PC-3 (cell line): ENCODE data around the gene C1QTNF4. TPM values are rescaled to one million over a fixed set of nuclear protein-coding genes. Genes with fewer than 3 reads are reported as not detected.

ENCODE experiments used
- ATAC-seq: fragments of 200-7000 bp; cut with Tn5 transposase; 2 replicates; pipeline ENCODE4 v1.9.1; 2020; ENCODE audit warnings: mild to moderate bottlenecking, moderate library complexity
- BruUV-seq: library from RNA; stranded (reverse); fragments of 400-500 nt; replicated peaks from 2 replicates; lab custom pipeline; 2021; lab: Mats Ljungman, UMichigan
- CTCF ChIA-PET: fragments of 300-600 bp; sonication (Branson Sonifier 250); formaldehyde crosslinking; loops from one replicate; lab custom pipeline; 2022; ENCODE audit warnings: antibody characterized with exemption; lab: Charles Lee
- POLR2A ChIA-PET: fragments of 300-600 bp; sonication (Branson Sonifier 250); formaldehyde crosslinking; loops from one replicate; lab custom pipeline; 2022; ENCODE audit warnings: antibody characterized with exemption; ENCODE audit not compliant: unreplicated experiment; lab: Charles Lee
- DNase-seq: peaks from one replicate; pipeline ENCODE4 v3.0.0-alpha.2; 2015
- H2AFZ ChIP-seq: fragments of 300-600 bp; sonication (generic); 2 replicates; pipeline ENCODE4 v1.6.0; 2016; ENCODE audit warnings: antibody characterized with exemption, low read length
- H3F3A ChIP-seq: fragments of 300-600 bp; sonication (generic); one replicate; pipeline ENCODE4 v1.6.0; 2017; ENCODE audit warnings: antibody characterized with exemption, low read length, control low read depth, mild to moderate bottlenecking; ENCODE audit not compliant: unreplicated experiment
- H3K27ac ChIP-seq: fragments of 300-600 bp; sonication (generic); 2 replicates; pipeline ENCODE4 v1.5.1; 2016; ENCODE audit warnings: mild to moderate bottlenecking, low read length
- H3K27me3 ChIP-seq: fragments of 300-600 bp; sonication (generic); 2 replicates; pipeline ENCODE4 v1.6.1; 2016; ENCODE audit warnings: low read length, mixed read lengths
- H3K36me3 ChIP-seq: fragments of 300-600 bp; sonication (generic); 2 replicates; pipeline ENCODE4 v1.6.1; 2016; ENCODE audit warnings: low read depth, mixed run types, low read length, mixed read lengths
- H3K4me1 ChIP-seq: fragments of 300-600 bp; sonication (generic); 2 replicates; pipeline ENCODE4 v1.5.1; 2016; ENCODE audit warnings: low read length; ENCODE audit not compliant: insufficient read depth
- H3K4me2 ChIP-seq: fragments of 300-600 bp; sonication (generic); 2 replicates; pipeline ENCODE4 v1.6.0; 2016; ENCODE audit warnings: low read length
- H3K4me3 ChIP-seq: fragments of 300-600 bp; sonication (generic); 2 replicates; pipeline ENCODE4 v1.5.1; 2016; ENCODE audit warnings: mild to moderate bottlenecking, low read length, mixed read lengths
- H3K79me2 ChIP-seq: fragments of 300-600 bp; sonication (generic); 2 replicates; pipeline ENCODE4 v1.6.1; 2017; ENCODE audit warnings: low read length, mixed read lengths
- H3K9ac ChIP-seq: fragments of 300-600 bp; sonication (generic); 2 replicates; pipeline ENCODE4 v1.6.0; 2016; ENCODE audit warnings: mild to moderate bottlenecking, low read length
- H3K9me2 ChIP-seq: fragments of 300-600 bp; sonication (generic); replicated peaks from 2 replicates; pipeline ENCODE4 v1.6.1; 2016; ENCODE audit warnings: mixed run types, low read length, mixed read lengths
- H3K9me3 ChIP-seq: fragments of 300-600 bp; sonication (generic); 2 replicates; pipeline ENCODE4 v1.6.1; 2016; ENCODE audit warnings: low read length, mixed read lengths
- H4K20me1 ChIP-seq: fragments of 300-600 bp; sonication (generic); 2 replicates; pipeline ENCODE4 v1.6.1; 2016; ENCODE audit warnings: low read length, mixed read lengths
- EZH2 ChIP-seq: fragments of 300-600 bp; sonication (generic); IDR thresholded peaks from one replicate; pipeline ENCODE4 v1.6.1; 2017; ENCODE audit warnings: antibody characterized with exemption, mild to moderate bottlenecking, low read length; ENCODE audit not compliant: unreplicated experiment
- EZH2phosphoT487 ChIP-seq: fragments of 300-600 bp; sonication (generic); IDR thresholded peaks from 2 replicates; pipeline ENCODE4 v1.6.1; 2018; ENCODE audit warnings: mild to moderate bottlenecking, antibody characterized with exemption, low read length, borderline replicate concordance
- intact Hi-C: fragments of 100-400 bp; cut with micrococcal nuclease; formaldehyde crosslinking; loops from 2 replicates; pipeline ENCODE4 v1.9.0; 2023
- total RNA-seq: library from RNA; depleted of rRNA; stranded (reverse); fragments of >200 nt; gene quantifications from 2 replicates; pipeline ENCODE4 v1.2.3, GENCODE V29; 2014
- TF ChIP-seq, protein P1 (sequence below): fragments of 300-600 bp; sonication (generic); conservative IDR thresholded peaks from 2 replicates; pipeline ENCODE4 v1.5.1; 2017; ENCODE audit warnings: antibody characterized with exemption, low read depth, mild to moderate bottlenecking, low read length

C1QTNF4 gene
- total RNA-seq, 1 experiment from 2014 or later, result not detected

DNA sequence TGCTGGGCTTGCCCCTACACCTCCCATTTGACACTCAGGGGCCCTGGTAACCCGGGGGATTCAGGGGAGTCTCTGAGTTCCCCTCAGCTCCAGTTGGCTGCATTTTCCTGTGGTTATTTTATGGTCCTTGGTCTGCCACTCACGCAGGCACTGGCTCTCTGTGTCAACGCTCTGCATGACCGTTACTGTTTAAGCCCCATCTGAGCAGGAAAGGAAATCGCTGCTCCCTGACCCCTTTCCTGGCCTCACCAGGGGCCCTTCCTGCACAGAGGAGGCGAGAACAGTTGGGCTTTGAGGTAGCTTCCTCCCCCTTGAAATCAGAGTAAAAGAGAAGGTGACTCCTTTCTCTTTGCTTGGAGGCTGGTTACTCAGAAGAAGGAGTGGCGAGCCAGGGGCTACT is 2.4 kb downstream of the C1QTNF4 start:
- peaks cover 15% of the 10 kb centered on the region for H3K27me3 ChIP-seq
- BruUV-seq, result no TSS peak
- ATAC-seq (no peak), DNase-seq (no peak)
- TF ChIP-seq, protein P1, sequence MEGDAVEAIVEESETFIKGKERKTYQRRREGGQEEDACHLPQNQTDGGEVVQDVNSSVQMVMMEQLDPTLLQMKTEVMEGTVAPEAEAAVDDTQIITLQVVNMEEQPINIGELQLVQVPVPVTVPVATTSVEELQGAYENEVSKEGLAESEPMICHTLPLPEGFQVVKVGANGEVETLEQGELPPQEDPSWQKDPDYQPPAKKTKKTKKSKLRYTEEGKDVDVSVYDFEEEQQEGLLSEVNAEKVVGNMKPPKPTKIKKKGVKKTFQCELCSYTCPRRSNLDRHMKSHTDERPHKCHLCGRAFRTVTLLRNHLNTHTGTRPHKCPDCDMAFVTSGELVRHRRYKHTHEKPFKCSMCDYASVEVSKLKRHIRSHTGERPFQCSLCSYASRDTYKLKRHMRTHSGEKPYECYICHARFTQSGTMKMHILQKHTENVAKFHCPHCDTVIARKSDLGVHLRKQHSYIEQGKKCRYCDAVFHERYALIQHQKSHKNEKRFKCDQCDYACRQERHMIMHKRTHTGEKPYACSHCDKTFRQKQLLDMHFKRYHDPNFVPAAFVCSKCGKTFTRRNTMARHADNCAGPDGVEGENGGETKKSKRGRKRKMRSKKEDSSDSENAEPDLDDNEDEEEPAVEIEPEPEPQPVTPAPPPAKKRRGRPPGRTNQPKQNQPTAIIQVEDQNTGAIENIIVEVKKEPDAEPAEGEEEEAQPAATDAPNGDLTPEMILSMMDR, result no peak
- TF ChIP-seq EZH2phosphoT487 (no peak), EZH2 (no peak)
- no peaks in the 10 kb centered on the region for H3K79me2 ChIP-seq
- no peak overlapping the region for H3K9ac ChIP-seq
- no peaks in the 10 kb centered on the region for H3K9me3 ChIP-seq
- CTCF ChIA-PET, result no interaction called here
- H3K9me2 ChIP-seq, result no peaks in the 10 kb centered on the region
- no peaks in the 10 kb centered on the region for H3K36me3 ChIP-seq
- H3K4me3 ChIP-seq, result no peak overlapping the region
- no peaks in the 10 kb centered on the region for H3K4me1 ChIP-seq
- H3K4me2 ChIP-seq, result no peak overlapping the region
- H3K27ac ChIP-seq, result no peak overlapping the region
- no peaks in the 10 kb centered on the region for H3F3A ChIP-seq
- no peaks in the 10 kb centered on the region for H4K20me1 ChIP-seq
- POLR2A ChIA-PET, result no interaction called here
- H2AFZ ChIP-seq, result no peak overlapping the region
- intact Hi-C loops, result no loop called here

DNA sequence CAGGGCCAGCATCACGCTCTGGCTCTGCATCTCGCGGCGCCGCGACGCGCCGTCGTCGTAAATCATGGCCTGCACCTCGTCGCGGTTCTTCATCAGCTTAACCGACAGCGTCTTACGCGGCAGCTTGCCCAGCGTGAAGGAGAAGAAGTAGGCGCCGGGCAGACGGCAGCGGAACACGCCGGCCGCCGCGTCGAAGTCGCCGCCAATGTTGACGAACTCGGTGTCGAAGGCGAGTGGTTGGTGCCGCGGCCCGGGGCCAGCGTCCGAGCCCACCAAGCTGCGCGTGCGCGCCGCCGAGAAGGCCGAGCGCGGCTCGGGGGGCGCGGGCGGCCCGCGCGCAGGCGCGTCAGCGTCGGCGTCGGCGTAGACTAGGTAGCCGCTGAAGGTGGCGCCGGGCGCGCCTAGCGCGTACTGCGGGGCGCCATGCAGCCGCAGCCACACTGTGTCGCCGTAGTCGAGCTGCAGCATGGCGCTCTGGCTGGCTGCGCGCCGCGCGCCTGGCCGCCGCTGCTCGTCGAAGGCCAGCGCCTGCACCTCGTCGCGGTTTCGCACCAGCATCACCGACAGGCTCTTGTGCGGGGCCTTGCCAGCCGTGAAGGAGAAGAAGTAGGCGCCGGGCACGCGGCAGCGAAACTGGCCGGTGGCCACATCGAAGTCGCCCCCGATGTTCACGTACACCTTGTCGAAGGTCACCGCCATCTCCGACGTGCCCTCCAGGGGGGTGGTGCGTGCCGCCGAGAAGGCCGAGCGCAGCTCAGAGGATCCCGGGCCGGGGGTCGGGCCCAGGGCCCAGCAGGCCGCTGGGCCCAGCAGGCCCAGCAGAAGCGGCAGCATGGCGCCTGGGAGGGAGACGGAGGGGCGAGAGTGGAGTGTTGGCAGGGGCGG is 4.0 kb downstream of the C1QTNF4 start:
- H3K9me3 ChIP-seq, result no peaks in the 10 kb centered on the region
- H3K4me2 ChIP-seq, result no peak overlapping the region
- DNase-seq (no peak), ATAC-seq (no peak)
- intact Hi-C loops, result no loop called here
- BruUV-seq, result no TSS peak
- no peaks in the 10 kb centered on the region for H4K20me1 ChIP-seq
- no peaks in the 10 kb centered on the region for H3K79me2 ChIP-seq
- H3K36me3 ChIP-seq, result no peaks in the 10 kb centered on the region
- no peak overlapping the region for H3K9ac ChIP-seq
- no peak overlapping the region for H2AFZ ChIP-seq
- no peaks in the 10 kb centered on the region for H3F3A ChIP-seq
- CTCF ChIA-PET, result no interaction called here
- TF ChIP-seq EZH2phosphoT487, result no peak
- TF ChIP-seq EZH2, result no peak
- TF ChIP-seq, protein P1, result no peak
- H3K27me3 ChIP-seq, result peaks cover 15% of the 10 kb centered on the region
- POLR2A ChIA-PET, result no interaction called here
- no peaks in the 10 kb centered on the region for H3K4me1 ChIP-seq
- H3K9me2 ChIP-seq, result no peaks in the 10 kb centered on the region
- H3K27ac ChIP-seq, result no peak overlapping the region
- H3K4me3 ChIP-seq, result no peak overlapping the region

DNA sequence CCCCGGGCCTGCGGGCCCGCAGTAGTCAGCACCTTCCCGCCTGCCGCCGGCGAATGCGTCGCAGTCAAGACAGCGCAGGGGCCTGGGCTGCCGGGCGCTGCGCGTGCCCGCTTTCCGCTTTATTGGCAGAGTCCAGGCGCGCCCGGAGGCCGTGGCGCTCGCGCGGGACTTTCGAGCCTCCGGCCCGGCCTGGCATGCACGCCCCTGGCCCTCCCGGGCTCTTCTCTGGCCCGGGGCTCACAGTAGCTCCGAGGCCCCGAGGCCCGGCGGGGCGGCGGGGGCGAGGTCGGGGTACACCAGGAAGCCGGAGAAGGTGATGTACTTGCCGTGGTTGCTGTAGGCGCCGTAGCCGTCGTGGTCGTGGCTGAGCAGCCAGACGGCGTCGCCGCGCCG is 4.6 kb downstream of the C1QTNF4 start:
- no peaks in the 10 kb centered on the region for H3F3A ChIP-seq
- no peak for TF ChIP-seq EZH2
- no peak for TF ChIP-seq EZH2phosphoT487
- TF ChIP-seq, protein P1, result no peak
- no peaks in the 10 kb centered on the region for H3K4me1 ChIP-seq
- ChIA-PET CTCF (no interaction called here), POLR2A (no interaction called here)
- no peaks in the 10 kb centered on the region for H3K9me3 ChIP-seq
- BruUV-seq, result no TSS peak
- no peaks in the 10 kb centered on the region for H4K20me1 ChIP-seq
- no peak for DNase-seq
- intact Hi-C loops, result no loop called here
- H3K4me3 ChIP-seq, result no peak overlapping the region
- H3K9ac ChIP-seq, result no peak overlapping the region
- H3K36me3 ChIP-seq, result no peaks in the 10 kb centered on the region
- ATAC-seq, result no peak
- no peak overlapping the region for H3K27ac ChIP-seq
- peaks cover 15% of the 10 kb centered on the region for H3K27me3 ChIP-seq
- no peaks in the 10 kb centered on the region for H3K9me2 ChIP-seq
- no peak overlapping the region for H3K4me2 ChIP-seq
- H2AFZ ChIP-seq, result no peak overlapping the region
- no peaks in the 10 kb centered on the region for H3K79me2 ChIP-seq
